HG02943 (cell line): ENCODE data around the gene CMTR1.
A peak's percentile ranks its signal among the peaks of the same experiment; 100 is the strongest.
"Not testable (repeated sequence)": the region's sequence is repeated elsewhere in the genome, so short reads cannot be mapped to it uniquely, and the experiment has no call there.

ENCODE experiments used
- ATAC-seq: cut with Tn5 transposase; IDR thresholded peaks from one replicate; pipeline ENCODE4 v1.9.1; 2021; ENCODE audit warnings: mild to moderate bottlenecking, low read depth, moderate library complexity; ENCODE audit not compliant: unreplicated experiment

Gene CMTR1

GRCh38 chr6:37432916-37433656, at the start of gene CMTR1:
Gene CMTR1, plus strand, starts transcription at chr6:37433221. Its CDS starts 2,409 bp downstream, at chr6:37435630.
- ATAC-seq, result peak; percentile 86

DNA sequence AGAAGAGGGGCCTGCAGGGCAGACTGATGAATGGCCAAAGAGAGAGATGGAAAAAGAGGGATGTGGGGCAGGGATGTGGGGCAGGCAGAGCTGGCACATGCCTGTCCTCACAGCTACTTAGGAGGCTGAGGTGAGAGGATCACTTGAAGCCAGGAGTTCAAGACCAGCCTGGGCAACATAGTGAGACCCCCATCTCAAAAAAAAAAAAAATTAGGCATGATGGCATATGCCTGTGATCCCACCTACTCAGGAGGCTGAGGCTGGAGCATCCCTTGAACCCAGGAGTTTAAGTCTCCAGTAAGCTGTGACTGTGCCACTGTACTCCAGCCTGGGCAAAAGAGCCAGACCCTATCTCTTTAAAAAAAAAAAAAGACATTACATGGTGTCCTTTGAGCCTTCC, 44.4 kb upstream of the CMTR1 start:
- ATAC-seq, result no peak

GRCh38 chr6:37389857-37390256, 43.2 kb upstream of the CMTR1 start:
- ATAC-seq, result no peak

- no peak for ATAC-seq
These were observed 41.9 kb upstream of the CMTR1 start for GRCh38 chr6:37391120-37391519.

- no peak for ATAC-seq
These were observed 40.2 kb upstream of the CMTR1 start for GRCh38 chr6:37392821-37393220.

DNA sequence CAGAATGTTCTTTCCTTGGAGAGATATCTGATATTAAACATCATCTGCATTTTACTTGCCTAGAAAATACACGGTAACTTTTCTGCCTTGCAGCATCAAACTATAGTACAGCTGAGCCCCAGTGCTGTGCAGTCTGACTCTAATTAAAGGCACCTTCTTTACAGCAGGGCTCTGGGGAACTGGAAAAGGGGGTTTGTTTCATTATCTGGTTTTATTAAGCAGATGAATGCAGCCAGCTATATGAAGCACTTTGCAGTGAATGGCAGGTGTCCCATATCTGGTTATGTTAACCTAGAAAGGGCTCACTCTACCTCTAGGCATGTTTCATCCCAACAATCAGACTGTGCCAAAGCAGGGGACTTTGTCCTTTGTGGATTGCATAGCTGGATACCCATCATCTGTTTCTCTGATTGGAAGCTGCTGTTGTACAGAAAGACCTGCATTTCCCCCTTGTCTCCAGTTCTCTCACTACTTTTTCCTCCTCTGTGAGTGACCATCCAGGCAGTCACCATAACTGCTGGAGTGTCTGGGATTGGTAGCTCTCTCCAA, 39.6 kb upstream of the CMTR1 start:
- ATAC-seq, result no peak

GRCh38 chr6:37396571-37397180, 36.3 kb upstream of the CMTR1 start:
- ATAC-seq, result no peak

- ATAC-seq, result no peak
These were observed 33.9 kb upstream of the CMTR1 start for GRCh38 chr6:37399131-37399530.

- ATAC-seq, result no peak
These were observed 33.1 kb upstream of the CMTR1 start for GRCh38 chr6:37399795-37400490.

DNA sequence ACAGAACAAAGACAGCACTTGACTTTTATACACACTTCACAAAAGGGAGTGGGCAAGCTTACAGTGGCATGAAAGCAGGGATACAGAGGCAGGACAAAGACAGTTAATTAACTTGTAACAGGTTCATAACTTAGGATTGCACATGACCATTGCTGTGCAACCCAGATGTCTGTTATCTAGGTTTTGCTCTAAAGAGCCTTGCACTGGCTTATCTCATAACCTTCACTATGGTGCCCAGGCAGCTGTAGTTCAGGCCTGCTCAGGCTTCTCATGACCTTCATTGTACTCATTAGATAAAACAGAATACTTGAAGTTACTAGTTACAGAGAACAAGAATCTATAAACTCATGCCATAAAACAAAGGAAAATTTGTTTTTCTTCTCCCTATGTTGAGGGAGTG, 31.4 kb upstream of the CMTR1 start:
- not testable (repeated sequence) for ATAC-seq

DNA sequence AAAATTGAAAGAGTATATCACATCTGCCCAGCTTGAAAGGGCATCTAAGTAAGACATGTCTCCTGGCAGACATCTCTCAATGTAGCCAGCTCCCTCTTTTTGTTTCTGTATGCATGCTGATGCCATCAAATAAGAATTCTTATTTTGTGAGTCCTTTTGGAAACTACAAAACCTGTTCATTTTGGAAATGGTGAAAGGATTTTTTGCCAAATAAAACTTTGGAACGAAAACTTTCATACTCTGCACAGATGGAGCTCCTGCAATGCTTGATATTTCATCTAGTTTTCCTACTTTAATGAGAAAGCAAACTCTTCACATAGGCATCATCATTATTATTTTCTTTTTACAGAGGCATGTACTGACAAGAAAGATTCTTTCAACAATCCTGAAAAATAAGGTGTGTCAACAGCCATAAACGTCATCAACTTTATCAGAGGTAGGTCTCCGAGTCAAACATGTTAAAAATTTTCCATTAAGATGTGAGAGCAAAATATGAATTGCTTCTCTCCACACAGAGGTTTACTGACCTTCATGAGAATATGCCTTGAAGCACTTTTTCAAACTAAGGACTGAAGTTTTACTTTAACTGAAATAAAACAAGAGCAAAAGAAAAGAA, 26.2 kb upstream of the CMTR1 start:
- no peak for ATAC-seq

- ATAC-seq, result no peak
These were observed 25.1 kb upstream of the CMTR1 start for GRCh38 chr6:37407948-37408347.

DNA sequence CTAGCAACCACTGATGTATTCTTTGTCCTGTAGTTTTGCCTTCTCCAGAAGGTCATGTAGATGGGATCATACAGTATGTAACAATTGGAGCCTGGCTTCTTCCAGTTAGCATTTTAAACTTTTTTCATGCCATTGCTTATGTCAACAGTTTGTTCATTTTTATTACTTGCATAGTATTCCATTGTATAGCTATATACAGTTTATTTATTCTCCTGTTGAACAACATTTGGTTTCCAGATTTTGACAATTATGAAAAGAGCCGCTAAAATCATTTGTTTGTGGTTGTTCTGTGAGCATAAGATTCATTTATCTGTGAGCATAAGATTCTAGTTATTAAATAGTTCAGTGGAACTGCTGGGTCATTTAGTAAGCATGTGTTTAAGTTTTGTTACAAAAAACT, 23.5 kb upstream of the CMTR1 start:
- no peak for ATAC-seq

DNA sequence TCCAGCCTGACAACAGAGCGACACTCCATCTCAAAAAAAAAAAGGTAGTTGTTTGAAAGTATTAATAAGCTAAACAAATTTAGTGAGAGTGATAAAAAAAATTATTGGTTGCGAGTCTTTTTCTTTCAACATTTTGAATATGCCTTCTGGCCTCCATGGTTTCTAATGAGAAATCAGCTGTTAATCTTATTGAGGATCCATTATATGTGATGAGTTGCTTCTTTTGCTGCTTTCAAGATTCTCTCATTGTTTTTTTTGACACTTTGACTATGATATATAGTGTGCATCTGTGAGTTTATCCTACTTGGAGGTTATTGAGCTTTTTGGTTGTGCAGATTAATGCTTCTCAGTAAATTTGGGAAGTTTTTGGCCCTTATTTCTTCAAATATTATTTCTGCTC, 15.6 kb upstream of the CMTR1 start:
- ATAC-seq, result no peak

GRCh38 chr6:37418722-37419121, 14.3 kb upstream of the CMTR1 start:
- ATAC-seq, result no peak

- ATAC-seq, result no peak
These were observed 6.7 kb upstream of the CMTR1 start for GRCh38 chr6:37426058-37426944.

DNA sequence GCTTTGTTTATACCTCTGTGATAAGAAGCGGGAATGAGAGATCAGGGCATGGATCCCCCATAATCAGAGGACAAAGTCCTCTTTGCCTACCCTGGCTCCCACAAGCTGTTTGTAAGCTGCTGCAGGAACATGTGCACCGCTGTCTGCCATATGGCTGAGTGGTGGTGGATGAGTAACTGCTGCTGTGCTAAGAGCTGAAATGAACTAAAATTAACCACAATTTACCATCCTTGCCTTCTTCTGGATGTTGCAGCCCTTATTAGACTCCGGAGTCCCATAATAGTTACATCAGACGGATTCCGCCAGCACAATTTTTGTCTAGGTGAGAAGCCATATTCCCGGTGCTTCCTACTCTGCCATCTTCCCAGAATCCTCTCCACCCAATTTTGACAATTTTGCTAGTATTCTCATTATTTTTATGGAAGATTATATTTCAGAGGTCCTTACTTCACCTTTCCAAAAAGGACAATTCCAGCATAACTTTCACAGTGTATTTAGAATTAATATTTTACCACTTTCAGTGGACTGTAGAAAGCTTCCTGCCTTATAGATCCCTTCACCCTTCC, 6.0 kb upstream of the CMTR1 start:
- no peak for ATAC-seq

- ATAC-seq, result no peak
These were observed 3.7 kb upstream of the CMTR1 start for GRCh38 chr6:37429352-37429750.

GRCh38 chr6:37432590-37432915, 468 bp upstream of the CMTR1 start:
- ATAC-seq, result peak; percentile 2
